Activated CD4-positive, alpha-beta memory T cell treated with anti-CD3 and anti-CD28 coated beads for 36 hours (primary cell): ENCODE data around the gene LCLAT1. TPM values are rescaled to one million over a fixed set of nuclear protein-coding genes. Genes with fewer than 3 reads are reported as not detected.

Experiments used
- CTCF ChIA-PET: fragments of 350-600 bp; sonication (Branson Sonifier 250); formaldehyde crosslinking; loops from one replicate; lab custom pipeline; 2021; ENCODE audit warnings: antibody characterized with exemption, inconsistent platforms; lab: Charles Lee
- POLR2A ChIA-PET: fragments of 350-600 bp; sonication (Branson Sonifier 250); formaldehyde crosslinking; loops from one replicate; lab custom pipeline; 2021; ENCODE audit warnings: antibody characterized with exemption; lab: Charles Lee
- DNase-seq: peaks from one replicate; pipeline ENCODE4 v3.0.0-alpha.2; 2020
- H3K27ac Mint-ChIP-seq: one replicate; pipeline ENCODE4 v1.8.0; 2021; ENCODE audit warnings: mixed read lengths
- H3K27me3 Mint-ChIP-seq: one replicate; pipeline ENCODE4 v1.8.0; 2021; ENCODE audit warnings: mixed read lengths
- H3K36me3 Mint-ChIP-seq: one replicate; pipeline ENCODE4 v1.8.0; 2021; ENCODE audit warnings: mixed read lengths
- H3K4me1 Mint-ChIP-seq: one replicate; pipeline ENCODE4 v1.8.0; 2021; ENCODE audit warnings: low read depth, mixed read lengths
- H3K4me3 Mint-ChIP-seq: one replicate; pipeline ENCODE4 v1.8.0; 2021; ENCODE audit warnings: mild to moderate bottlenecking, mixed read lengths
- H3K9me3 Mint-ChIP-seq: one replicate; pipeline ENCODE4 v1.8.0; 2021; ENCODE audit warnings: mixed read lengths
- intact Hi-C: fragments of 100-400 bp; cut with micrococcal nuclease; formaldehyde crosslinking; loops from one replicate; pipeline ENCODE4 v1.15.1; 2023
- total RNA-seq, 2 experiments: library from RNA; stranded (reverse); gene quantifications; one replicate each; pipeline ENCODE4 v1.2.3, GENCODE V29; 2021

Gene LCLAT1
- total RNA-seq, 2 experiments from 2014 or later, result 21.5 to 24.3 TPM

- Mint-ChIP-seq H3K27me3 (no peaks in the 10 kb centered on the region), H3K9me3 (no peaks in the 10 kb centered on the region), H3K4me1 (peaks cover 37% of the 10 kb centered on the region), H3K36me3 (no peaks in the 10 kb centered on the region), H3K4me3 (no peak overlapping the region), H3K27ac (peak overlapping the region; percentile 69)
- DNase-seq, result peak; percentile 29
- intact Hi-C loops, result loop anchor here (1.0 to 2.0 kb wide), 3 partner anchors 12 to 38 kb away; no protein-coding TSS in a partner anchor
- POLR2A ChIA-PET, result interaction anchor here (0.7 to 1.2 kb wide), 4 partner anchors 11 to 175 kb away, joined by 3 to 4 read pairs (median 4); no protein-coding TSS in a partner anchor
- CTCF ChIA-PET, result no interaction called here
These were observed 36.8 kb upstream of the LCLAT1 start for GRCh38 chr2:30410217-30410616.

GRCh38 chr2:30412047-30412683 is 34.9 kb upstream of the LCLAT1 start:
- DNase-seq, result no peak
- no peak overlapping the region for H3K4me3 Mint-ChIP-seq
- no peaks in the 10 kb centered on the region for H3K36me3 Mint-ChIP-seq
- POLR2A ChIA-PET, result interaction anchor here (0.8 kb wide), 1 partner anchor 10 kb away, joined by 5 read pairs; no protein-coding TSS in a partner anchor
- CTCF ChIA-PET, result interaction anchor here (0.6 to 1.2 kb wide), 3 partner anchors 9 to 1296 kb away, joined by 3 read pairs; no protein-coding TSS in a partner anchor
- H3K27ac Mint-ChIP-seq, result no peak overlapping the region
- H3K4me1 Mint-ChIP-seq, result peaks cover 36% of the 10 kb centered on the region
- intact Hi-C loops, result no loop called here
- no peaks in the 10 kb centered on the region for H3K27me3 Mint-ChIP-seq
- no peaks in the 10 kb centered on the region for H3K9me3 Mint-ChIP-seq

GRCh38 chr2:30412684-30413570 is 34.1 kb upstream of the LCLAT1 start:
- DNase-seq, result no peak
- Mint-ChIP-seq H3K4me1 (peaks cover 34% of the 10 kb centered on the region), H3K27me3 (no peaks in the 10 kb centered on the region), H3K4me3 (no peak overlapping the region), H3K36me3 (no peaks in the 10 kb centered on the region), H3K27ac (no peak overlapping the region), H3K9me3 (no peaks in the 10 kb centered on the region)
- intact Hi-C loops, result no loop called here
- ChIA-PET CTCF (interaction anchor here (1.2 to 2.2 kb wide), 2 partner anchors 13 to 204 kb away, joined by 3 to 6 read pairs; no protein-coding TSS in a partner anchor), POLR2A (no interaction called here)

GRCh38 chr2:30414961-30415360 is 32.1 kb upstream of the LCLAT1 start:
- CTCF ChIA-PET, result interaction anchor here (2.2 kb wide), 1 partner anchor 206 kb away, joined by 6 read pairs; no protein-coding TSS in a partner anchor
- no peak overlapping the region for H3K27ac Mint-ChIP-seq
- intact Hi-C loops, result no loop called here

GRCh38 chr2:30417253-30417652 is 29.8 kb upstream of the LCLAT1 start:
- ChIA-PET POLR2A (no interaction called here), CTCF (no interaction called here)
- no peaks in the 10 kb centered on the region for H3K27me3 Mint-ChIP-seq
- H3K4me3 Mint-ChIP-seq, result no peak overlapping the region
- peaks cover 16% of the 10 kb centered on the region for H3K4me1 Mint-ChIP-seq
- H3K27ac Mint-ChIP-seq, result no peak overlapping the region
- intact Hi-C loops, result no loop called here
- no peaks in the 10 kb centered on the region for H3K36me3 Mint-ChIP-seq
- no peaks in the 10 kb centered on the region for H3K9me3 Mint-ChIP-seq
- no peak for DNase-seq

More at GRCh38 chr2:30414961-30415360, 32.1 kb upstream of the LCLAT1 start:
- POLR2A ChIA-PET, result no interaction called here
- Mint-ChIP-seq H3K36me3 (no peaks in the 10 kb centered on the region), H3K4me3 (no peak overlapping the region), H3K4me1 (peaks cover 17% of the 10 kb centered on the region), H3K9me3 (no peaks in the 10 kb centered on the region), H3K27me3 (no peaks in the 10 kb centered on the region)
- no peak for DNase-seq

GRCh38 chr2:30421026-30421603 is 25.9 kb upstream of the LCLAT1 start:
- intact Hi-C loops, result loop anchor here (5.0 to 10.0 kb wide), 3 partner anchors 49 to 1306 kb away; partner anchors contain the start of gene CLIP4

GRCh38 chr2:30421604-30422443 is 25.2 kb upstream of the LCLAT1 start:
- no peaks in the 10 kb centered on the region for H3K36me3 Mint-ChIP-seq
- H3K4me1 Mint-ChIP-seq, result peaks cover 41% of the 10 kb centered on the region
- no peaks in the 10 kb centered on the region for H3K9me3 Mint-ChIP-seq
- ChIA-PET POLR2A (interaction anchor here (0.5 to 3.2 kb wide), 17 partner anchors 10 to 272 kb away, joined by 3 to 29 read pairs (median 3); partner anchors contain the start of genes LBH and LCLAT1), CTCF (interaction anchor here (0.6 to 2.6 kb wide), 10 partner anchors 26 to 902 kb away, joined by 3 to 7 read pairs (median 4); no protein-coding TSS in a partner anchor)
- peak overlapping the region; percentile 69 for H3K4me3 Mint-ChIP-seq
- H3K27me3 Mint-ChIP-seq, result no peaks in the 10 kb centered on the region
- DNase-seq, result peak; percentile 44
- intact Hi-C loops, result loop anchor here (1.0 to 10.0 kb wide), 11 partner anchors 12 to 1307 kb away; partner anchors contain the start of genes CLIP4 and LCLAT1
- peak overlapping the region; percentile 91 for H3K27ac Mint-ChIP-seq

More at GRCh38 chr2:30421026-30421603, 25.9 kb upstream of the LCLAT1 start:
- POLR2A ChIA-PET, result interaction anchor here (0.7 to 3.2 kb wide), 7 partner anchors 11 to 194 kb away, joined by 3 to 29 read pairs (median 5); partner anchors contain the start of genes LBH and LCLAT1
- Mint-ChIP-seq H3K27ac (peak overlapping the region; percentile 91), H3K36me3 (no peaks in the 10 kb centered on the region), H3K27me3 (no peaks in the 10 kb centered on the region), H3K4me1 (peaks cover 37% of the 10 kb centered on the region), H3K4me3 (peak overlapping the region; percentile 69), H3K9me3 (no peaks in the 10 kb centered on the region)
- DNase-seq, result peak; percentile 34
- CTCF ChIA-PET, result interaction anchor here (0.6 to 2.6 kb wide), 6 partner anchors 9 to 290 kb away, joined by 3 to 7 read pairs (median 4); no protein-coding TSS in a partner anchor

GRCh38 chr2:30422444-30423040 is 24.5 kb upstream of the LCLAT1 start:
- Mint-ChIP-seq H3K27me3 (no peaks in the 10 kb centered on the region), H3K4me1 (peaks cover 41% of the 10 kb centered on the region), H3K4me3 (peak overlapping the region; percentile 69), H3K36me3 (no peaks in the 10 kb centered on the region), H3K9me3 (no peaks in the 10 kb centered on the region), H3K27ac (peak overlapping the region; percentile 91)
- peak; percentile 94 for DNase-seq
- POLR2A ChIA-PET, result interaction anchor here (0.5 to 3.2 kb wide), 15 partner anchors 11 to 273 kb away, joined by 3 to 29 read pairs (median 4); partner anchors contain the start of genes LBH and LCLAT1
- intact Hi-C loops, result loop anchor here (1.0 to 10.0 kb wide), 11 partner anchors 12 to 1308 kb away; partner anchors contain the start of genes CLIP4 and LCLAT1
- CTCF ChIA-PET, result interaction anchor here (0.6 to 2.6 kb wide), 8 partner anchors 26 to 901 kb away, joined by 3 to 7 read pairs (median 4); no protein-coding TSS in a partner anchor

GRCh38 chr2:30424231-30424630 is 22.8 kb upstream of the LCLAT1 start:
- no peak for DNase-seq
- CTCF ChIA-PET, result interaction anchor here (1.1 kb wide), 1 partner anchor 287 kb away, joined by 3 read pairs; no protein-coding TSS in a partner anchor
- Mint-ChIP-seq H3K4me1 (peaks cover 54% of the 10 kb centered on the region), H3K4me3 (no peak overlapping the region), H3K27me3 (no peaks in the 10 kb centered on the region), H3K27ac (peak overlapping the region; percentile 24), H3K9me3 (no peaks in the 10 kb centered on the region), H3K36me3 (no peaks in the 10 kb centered on the region)
- intact Hi-C loops, result loop anchor here (5.0 to 10.0 kb wide), 3 partner anchors 52 to 1309 kb away; partner anchors contain the start of gene CLIP4
- POLR2A ChIA-PET, result no interaction called here

GRCh38 chr2:30425326-30425725 is 21.7 kb upstream of the LCLAT1 start:
- Mint-ChIP-seq H3K4me1 (peaks cover 54% of the 10 kb centered on the region), H3K4me3 (no peak overlapping the region), H3K27me3 (no peaks in the 10 kb centered on the region), H3K9me3 (no peaks in the 10 kb centered on the region), H3K27ac (no peak overlapping the region), H3K36me3 (no peaks in the 10 kb centered on the region)
- no peak for DNase-seq
- ChIA-PET POLR2A (interaction anchor here (0.6 kb wide), 1 partner anchor 18 kb away, joined by 3 read pairs; no protein-coding TSS in a partner anchor), CTCF (interaction anchor here (1.1 kb wide), 1 partner anchor 217 kb away, joined by 3 read pairs; no protein-coding TSS in a partner anchor)
- intact Hi-C loops, result loop anchor here (10.0 kb wide), 2 partner anchors 899 to 1311 kb away; partner anchors contain the start of gene CLIP4
